SK-N-SH (cell line): Measurements from ENCODE around the gene UBE2C. TPM values are rescaled to one million over a fixed set of nuclear protein-coding genes. Genes with fewer than 3 reads are reported as not detected.

Experiments
- CTCF ChIA-PET: fragments of 300-600, 350-600 bp; formaldehyde crosslinking; extraction: SDS; loops from one replicate; lab custom pipeline; 2021; lab: Yijun Ruan, JAX
- POLR2A ChIA-PET: fragments of 350-600 bp; sonication (Branson Sonifier 250); formaldehyde crosslinking; extraction: SDS; loops from one replicate; lab custom pipeline; 2020; ENCODE audit warnings: antibody characterized with exemption, inconsistent platforms; lab: Yijun Ruan, JAX
- DNase-seq: peaks from one replicate; pipeline ENCODE4 v3.0.0; 2012
- H2AFZ ChIP-seq: fragments of 200-600 bp; sonication (generic); 2 replicates; pipeline ENCODE4 v1.8.1; 2016; ENCODE audit warnings: antibody characterized with exemption, mild to moderate bottlenecking, low read depth
- H3F3A ChIP-seq: fragments of 200-600 bp; sonication (generic); replicated peaks from 2 replicates; pipeline ENCODE3; 2016; ENCODE audit warnings: antibody characterized with exemption, mild to moderate bottlenecking; ENCODE audit not compliant: insufficient read depth
- H3K27ac ChIP-seq, 2 experiments: fragments of 200-500 bp in 1 of 2; fragments of 200-600 bp in 1 of 2; sonication (Bioruptor generic) in 1 of 2; sonication (generic), shearing (Covaris generic) in 1 of 2; 2 replicates each; pipeline versions ENCODE4 v1.5.1 to v1.6.1; 2014 to 2016; ENCODE audit warnings: low read depth in 2 of 2, inconsistent platforms in 1 of 2, low read length in 1 of 2, mild to moderate bottlenecking in 1 of 2, mixed read lengths in 1 of 2
- H3K27me3 ChIP-seq: fragments of 200-600 bp; sonication (generic), shearing (Covaris generic); 2 replicates; pipeline ENCODE4 v1.6.1; 2016; ENCODE audit warnings: mixed run types; ENCODE audit not compliant: insufficient read depth
- H3K36me3 ChIP-seq, 2 experiments: fragments of 200-500 bp in 1 of 2; fragments of 200-600 bp in 1 of 2; sonication (Bioruptor generic) in 1 of 2; sonication (generic) in 1 of 2; replicated peaks in 1 of 2; 2 replicates each; pipeline versions ENCODE3 to v1.5.1; 2014 to 2016; ENCODE audit warnings: low read length in 1 of 2, mild to moderate bottlenecking in 1 of 2; ENCODE audit not compliant: insufficient read depth in 2 of 2, control insufficient read depth in 1 of 2
- H3K4me1 ChIP-seq, 2 experiments: fragments of 200-500 bp in 1 of 2; fragments of 200-600 bp in 1 of 2; sonication (Bioruptor generic) in 1 of 2; sonication (generic), shearing (Covaris generic) in 1 of 2; 2 replicates each; pipeline versions ENCODE4 v1.5.1 to v1.6.1; 2014 to 2016; ENCODE audit warnings: low read depth in 1 of 2, low read length in 1 of 2, mixed run types in 1 of 2; ENCODE audit not compliant: insufficient read depth in 2 of 2, control insufficient read depth in 1 of 2
- H3K4me2 ChIP-seq: fragments of 200-600 bp; sonication (generic), shearing (Covaris generic); 2 replicates; pipeline ENCODE4 v1.6.1; 2017; ENCODE audit warnings: mixed run types
- H3K4me3 ChIP-seq, 2 experiments: fragments of 200-500 bp in 1 of 2; fragments of 200-600 bp in 1 of 2; sonication (Bioruptor generic) in 1 of 2; sonication (generic), shearing (Covaris generic) in 1 of 2; 2 replicates each; pipeline versions ENCODE4 v1.5.1 to v1.8.1; 2014 to 2016; ENCODE audit warnings: low read depth in 2 of 2, inconsistent platforms in 1 of 2, low read length in 1 of 2, mild to moderate bottlenecking in 1 of 2, mixed read lengths in 1 of 2, moderate library complexity in 1 of 2
- H3K79me2 ChIP-seq: fragments of 200-600 bp; sonication (generic); 2 replicates; pipeline ENCODE4 v1.8.1; 2017; ENCODE audit warnings: mild to moderate bottlenecking; ENCODE audit not compliant: insufficient read depth
- H3K9ac ChIP-seq: fragments of 200-600 bp; sonication (generic); 2 replicates; pipeline ENCODE4 v1.6.1; 2017; ENCODE audit warnings: mixed run types
- H3K9me2 ChIP-seq: fragments of 200-600 bp; sonication (generic); 2 replicates; pipeline ENCODE4 v1.6.1; 2017; ENCODE audit warnings: mixed run types
- H3K9me3 ChIP-seq: fragments of 200-600 bp; sonication (generic); 2 replicates; pipeline ENCODE4 v1.6.1; 2017; ENCODE audit warnings: mixed run types, mild to moderate bottlenecking, moderate library complexity
- H4K20me1 ChIP-seq: fragments of 200-600 bp; sonication (generic); 2 replicates; pipeline ENCODE4 v1.6.1; 2017; ENCODE audit warnings: mild to moderate bottlenecking, mixed run types; ENCODE audit not compliant: insufficient read depth
- ELF1 ChIP-seq: IDR thresholded peaks from 2 replicates; pipeline ENCODE4 v1.4.0; 2012
- FOXJ3 ChIP-seq: sonication (generic); formaldehyde crosslinking; IDR thresholded peaks from 2 replicates; pipeline ENCODE4 v1.5.1; 2020; ENCODE audit warnings: mild to moderate bottlenecking, missing genetic modification reagents
- GABPA ChIP-seq: IDR thresholded peaks from 2 replicates; pipeline ENCODE4 v1.4.0; 2012; ENCODE audit warnings: low read depth, mild to moderate bottlenecking
- JUND ChIP-seq: IDR thresholded peaks from 2 replicates; pipeline ENCODE4 v1.4.0; 2012
- MEF2A ChIP-seq: IDR thresholded peaks from 2 replicates; pipeline ENCODE4 v1.4.0; 2012; ENCODE audit warnings: low read depth, borderline replicate concordance
- MXI1 ChIP-seq: IDR thresholded peaks from 2 replicates; pipeline ENCODE4 v1.6.1; 2012; ENCODE audit warnings: mild to moderate bottlenecking, low read depth, low read length, improper control_type of control experiment
- POLR2AphosphoS5 ChIP-seq: IDR thresholded peaks from 2 replicates; pipeline ENCODE4 v1.6.1; 2012; ENCODE audit warnings: low read depth, low read length
- RAD21 ChIP-seq: IDR thresholded peaks from 2 replicates; pipeline ENCODE4 v1.6.1; 2012; ENCODE audit warnings: mild to moderate bottlenecking, low read length
- RCOR1 ChIP-seq: fragments of 150-350 bp; IDR thresholded peaks from 2 replicates; pipeline ENCODE4 v1.6.1; 2017; ENCODE audit warnings: antibody characterized with exemption, low read length
- SIN3A ChIP-seq: IDR thresholded peaks from 2 replicates; pipeline ENCODE4 v1.6.1; 2012; ENCODE audit warnings: low read depth, mild to moderate bottlenecking, low read length, moderate library complexity, borderline replicate concordance
- TAF1 ChIP-seq: IDR thresholded peaks from 2 replicates; pipeline ENCODE4 v1.6.1; 2012; ENCODE audit warnings: low read depth, mild to moderate bottlenecking, low read length, moderate library complexity, borderline replicate concordance
- TCF12 ChIP-seq: IDR thresholded peaks from 2 replicates; pipeline ENCODE4 v1.4.0; 2012
- WGBS: methylation state at CpG from one replicate; pipeline ENCODE4 v1.1.6; 2017; ENCODE audit warnings: low lambda C conversion rate; 5-methylcytosine and 5-hydroxymethylcytosine counted together
- polyA plus RNA-seq, 3 experiments: library from polyadenylated mRNA; depleted of rRNA; stranded (reverse); fragments of >200 nt; gene quantifications; 2 replicates each; pipeline ENCODE4 v1.2.3, GENCODE V29; 2012
- TF ChIP-seq, protein P1 (sequence below): IDR thresholded peaks from 2 replicates; pipeline ENCODE4; 2012

The UBE2C gene
- polyA plus RNA-seq, 1 of the 3 experiments (the other 2 are of a cell fraction), result 115 TPM

DNA sequence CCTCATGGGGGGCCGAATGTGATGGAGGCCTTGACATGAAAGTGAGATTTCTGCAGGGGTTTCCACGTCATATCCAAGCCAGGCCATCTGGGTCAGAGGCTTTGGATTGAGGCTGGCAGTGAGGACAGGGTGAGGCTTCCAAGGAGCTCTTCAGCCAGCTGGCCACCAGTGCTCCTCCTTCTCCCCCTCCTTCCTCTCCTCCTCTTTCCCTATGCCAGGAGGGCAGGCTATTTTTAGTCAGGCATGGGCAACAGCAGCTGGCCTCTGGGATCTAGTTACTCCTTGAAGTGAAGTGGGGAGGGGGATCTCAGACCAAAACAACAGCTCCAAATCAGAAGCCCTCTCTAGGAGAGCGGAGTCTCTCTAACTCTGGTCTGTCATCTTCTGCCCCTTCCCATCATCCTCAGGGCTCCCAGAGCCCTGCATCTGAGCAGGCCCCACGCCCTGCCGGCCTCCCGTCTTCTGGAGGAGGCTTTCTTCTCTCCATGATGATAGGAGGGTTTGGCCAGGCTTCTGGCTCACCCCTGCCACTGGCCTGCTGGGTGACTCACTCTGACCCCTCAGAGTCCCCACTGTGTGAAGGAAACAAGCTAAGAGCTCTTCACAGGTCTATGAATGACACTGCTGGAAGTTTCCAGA is 14.1 kb downstream of the UBE2C start:
- Histone ChIP-seq H4K20me1 (no peaks in the 10 kb centered on the region), H2AFZ (peak overlapping the region; percentile 78; the same call in 1 of the 2 replicates), H3K36me3 (no peaks in the 10 kb centered on the region), H3K4me2 (peak overlapping the region; percentile 65; the same call in 1 of the 2 replicates), H3K9me2 (no peaks in the 10 kb centered on the region), H3K4me1 (peaks cover 0 to 8% of the 10 kb centered on the region in 2 experiments; a peak in 2 of 4 replicates), H3K79me2 (no peaks in the 10 kb centered on the region), H3K9ac (0 out of 2 replicates have a peak overlapping the region, but pooled peaks have one; percentile 16), H3F3A (no peaks in the 10 kb centered on the region), H3K9me3 (no peaks in the 10 kb centered on the region), H3K27me3 (no peaks in the 10 kb centered on the region), H3K27ac (peak overlapping the region in 1 of 2 experiments; percentile 24; a peak in 1 of 4 replicates), H3K4me3 (no peak overlapping the region)
- 88% methylated on average over 6 of the region's 6 CpGs for WGBS
- ChIA-PET CTCF (interaction anchor here (0.6 to 2.4 kb wide), 3 partner anchors 10 to 143 kb away, joined by 4 to 8 read pairs (median 5); no protein-coding TSS in a partner anchor), POLR2A (interaction anchor here (0.7 kb wide), 1 partner anchor 14 kb away, joined by 3 read pairs; no protein-coding TSS in a partner anchor)
- TF ChIP-seq SIN3A (no peak), MEF2A (peak; percentile 71; the same call in 1 of the 2 replicates)
- no peak for DNase-seq

DNA sequence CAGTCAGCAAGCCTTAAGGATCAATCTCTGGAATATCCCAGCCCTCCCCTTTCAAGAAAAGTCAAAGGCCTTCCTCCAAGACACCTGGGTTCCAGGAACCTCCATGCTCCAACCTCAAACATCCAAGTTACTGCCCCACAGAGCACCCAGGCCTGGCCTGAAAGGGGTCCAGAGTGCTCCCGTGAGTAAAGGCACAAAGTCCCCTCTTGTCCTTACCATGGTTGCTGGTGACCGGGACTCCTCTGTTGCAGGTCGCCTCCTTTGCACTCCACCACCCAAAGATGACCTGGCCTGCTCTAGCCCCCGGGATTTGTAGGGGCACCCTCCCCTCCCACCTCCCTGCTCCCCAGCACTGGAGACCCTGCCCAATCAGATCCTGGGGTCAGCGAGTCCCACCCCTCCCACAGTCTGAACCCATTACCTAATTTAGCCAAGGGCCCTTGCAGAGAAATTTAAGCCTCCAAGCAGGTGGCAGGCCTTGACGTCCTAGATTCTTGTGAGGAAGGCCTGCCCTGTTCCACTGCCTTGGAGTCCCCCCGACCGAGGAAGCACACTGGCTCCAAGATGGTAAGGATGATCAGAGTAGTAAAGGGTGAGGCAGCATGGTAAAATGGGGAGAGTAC is 14.7 kb downstream of the UBE2C start, which contains the start of gene TNNC2:
Gene TNNC2, minus strand, starts transcription at position 283 of the 623 bp plus-strand sequence. Its CDS starts 64 bp downstream, at position 219.
- Histone ChIP-seq H3K27me3 (no peaks in the 10 kb centered on the region), H3K27ac (peak within 1 kb of the TSS in 1 of 2 experiments; percentile 24; a peak in 1 of 4 replicates), H3K9me3 (no peaks in the 10 kb centered on the region), H3K4me2 (peak within 1 kb of the TSS; percentile 65; the same call in 1 of the 2 replicates), H2AFZ (peak within 1 kb of the TSS; percentile 78; the same call in 1 of the 2 replicates), H3K4me1 (peaks cover 0 to 8% of the 10 kb centered on the region in 2 experiments; a peak in 2 of 4 replicates), H4K20me1 (no peaks in the 10 kb centered on the region), H3K9me2 (no peaks in the 10 kb centered on the region), H3K36me3 (no peaks in the 10 kb centered on the region), H3K79me2 (no peaks in the 10 kb centered on the region), H3K9ac (0 out of 2 replicates have a peak within 1 kb of the TSS, but pooled peaks have one; percentile 16), H3F3A (no peaks in the 10 kb centered on the region), H3K4me3 (no peak within 1 kb of the TSS)
- TF ChIP-seq POLR2AphosphoS5 (no peak), GABPA (no peak), FOXJ3 (CRISPR knock-in tag) (no peak), JUND (no peak), RAD21 (no peak), RCOR1 (no peak), TAF1 (no peak), TCF12 (no peak), ELF1 (no peak), MXI1 (no peak)
- TF ChIP-seq, protein P1, sequence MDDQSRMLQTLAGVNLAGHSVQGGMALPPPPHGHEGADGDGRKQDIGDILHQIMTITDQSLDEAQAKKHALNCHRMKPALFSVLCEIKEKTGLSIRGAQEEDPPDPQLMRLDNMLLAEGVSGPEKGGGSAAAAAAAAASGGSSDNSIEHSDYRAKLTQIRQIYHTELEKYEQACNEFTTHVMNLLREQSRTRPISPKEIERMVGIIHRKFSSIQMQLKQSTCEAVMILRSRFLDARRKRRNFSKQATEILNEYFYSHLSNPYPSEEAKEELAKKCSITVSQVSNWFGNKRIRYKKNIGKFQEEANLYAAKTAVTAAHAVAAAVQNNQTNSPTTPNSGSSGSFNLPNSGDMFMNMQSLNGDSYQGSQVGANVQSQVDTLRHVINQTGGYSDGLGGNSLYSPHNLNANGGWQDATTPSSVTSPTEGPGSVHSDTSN, result no peak
- WGBS, result 82% methylated on average over 8 of the region's 8 CpGs
- ChIA-PET CTCF (no interaction called here), POLR2A (no interaction called here)
- DNase-seq, result no peak
